Choroid plexus epithelial cell (primary cell): Measurements from ENCODE around the gene FGR.
"Not testable (repeated sequence)": the region's sequence is repeated elsewhere in the genome, so short reads cannot be mapped to it uniquely, and the experiment has no call there.

ENCODE experiments used
- DNase-seq: peaks from one replicate; pipeline ENCODE4 v3.0.0-alpha.2; 2010; ENCODE audit warnings: low read depth
- H3K4me3 ChIP-seq: 2 replicates; pipeline ENCODE4 v1.5.1; 2011; ENCODE audit warnings: low read depth, mild to moderate bottlenecking, control low read depth, low read length, moderate library complexity
- TF ChIP-seq, protein P1 (sequence below): conservative IDR thresholded peaks from 2 replicates; pipeline ENCODE4 v1.5.1; 2011; ENCODE audit warnings: low read depth, mild to moderate bottlenecking, control low read depth, inconsistent platforms, low read length, moderate library complexity

The FGR gene

DNA sequence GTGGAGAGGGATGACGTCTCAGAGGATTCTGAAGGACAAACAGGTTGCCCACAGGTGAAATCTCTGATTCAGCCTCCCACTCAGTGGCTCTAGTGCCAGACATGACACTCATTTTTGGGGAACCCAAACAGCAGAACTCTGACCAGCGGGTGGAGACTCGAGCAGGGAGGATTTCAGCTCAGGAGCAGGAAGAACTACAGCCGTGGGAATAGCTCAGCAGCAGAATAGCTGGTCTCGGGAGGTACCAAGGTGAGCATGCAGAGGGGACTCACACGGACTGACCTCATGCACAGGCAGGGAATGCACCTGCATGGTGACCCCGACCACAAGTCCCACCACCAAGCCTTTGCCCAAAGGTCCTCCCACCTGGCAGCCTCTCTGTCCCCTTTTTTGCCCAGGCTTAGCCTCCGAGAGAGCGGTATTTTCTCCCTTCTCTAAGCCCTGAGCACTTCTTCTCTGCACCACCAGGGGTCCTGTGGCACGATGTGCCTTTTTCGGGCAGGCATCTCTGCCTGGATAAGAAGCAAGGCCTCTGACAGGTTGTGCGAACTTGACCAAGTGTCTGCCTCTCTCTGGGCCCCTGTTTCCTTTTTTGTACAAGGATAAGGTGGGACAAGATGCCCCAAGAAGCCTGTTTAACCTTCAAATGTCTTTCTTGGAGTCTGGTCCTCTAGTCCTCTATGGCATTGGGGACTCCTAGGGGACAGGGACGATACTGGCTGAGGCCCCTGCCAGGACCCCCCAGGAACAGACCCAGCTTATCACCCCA, 8.8 kb upstream of the FGR start:
- peak; percentile 72 for DNase-seq

DNA sequence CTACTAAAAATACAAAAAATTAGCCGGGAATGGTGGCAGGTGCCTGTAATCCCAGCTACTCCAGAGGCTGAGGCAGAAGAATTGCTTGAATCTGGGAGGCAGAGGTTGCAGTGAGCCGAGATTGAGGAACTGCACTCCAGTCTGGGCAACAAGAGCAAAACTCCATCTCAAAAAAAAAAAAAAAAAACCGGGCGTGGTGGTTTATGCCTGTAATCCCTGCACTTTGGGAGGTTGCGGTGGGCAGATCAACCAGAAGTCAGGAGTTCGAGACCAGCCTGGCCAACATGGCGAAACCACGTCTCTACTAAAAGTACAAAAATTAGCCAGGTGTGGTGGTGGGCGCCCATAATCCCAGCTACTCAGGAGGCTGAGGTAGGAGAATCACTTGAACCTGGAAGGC, 5.5 kb upstream of the FGR start:
- not testable (repeated sequence) for H3K4me3 ChIP-seq, DNase-seq

More for the DNA sequence above, 8.8 kb upstream of the FGR start:
- TF ChIP-seq, protein P1, sequence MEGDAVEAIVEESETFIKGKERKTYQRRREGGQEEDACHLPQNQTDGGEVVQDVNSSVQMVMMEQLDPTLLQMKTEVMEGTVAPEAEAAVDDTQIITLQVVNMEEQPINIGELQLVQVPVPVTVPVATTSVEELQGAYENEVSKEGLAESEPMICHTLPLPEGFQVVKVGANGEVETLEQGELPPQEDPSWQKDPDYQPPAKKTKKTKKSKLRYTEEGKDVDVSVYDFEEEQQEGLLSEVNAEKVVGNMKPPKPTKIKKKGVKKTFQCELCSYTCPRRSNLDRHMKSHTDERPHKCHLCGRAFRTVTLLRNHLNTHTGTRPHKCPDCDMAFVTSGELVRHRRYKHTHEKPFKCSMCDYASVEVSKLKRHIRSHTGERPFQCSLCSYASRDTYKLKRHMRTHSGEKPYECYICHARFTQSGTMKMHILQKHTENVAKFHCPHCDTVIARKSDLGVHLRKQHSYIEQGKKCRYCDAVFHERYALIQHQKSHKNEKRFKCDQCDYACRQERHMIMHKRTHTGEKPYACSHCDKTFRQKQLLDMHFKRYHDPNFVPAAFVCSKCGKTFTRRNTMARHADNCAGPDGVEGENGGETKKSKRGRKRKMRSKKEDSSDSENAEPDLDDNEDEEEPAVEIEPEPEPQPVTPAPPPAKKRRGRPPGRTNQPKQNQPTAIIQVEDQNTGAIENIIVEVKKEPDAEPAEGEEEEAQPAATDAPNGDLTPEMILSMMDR: peak; percentile 88
- H3K4me3 ChIP-seq: no peak overlapping the region

DNA sequence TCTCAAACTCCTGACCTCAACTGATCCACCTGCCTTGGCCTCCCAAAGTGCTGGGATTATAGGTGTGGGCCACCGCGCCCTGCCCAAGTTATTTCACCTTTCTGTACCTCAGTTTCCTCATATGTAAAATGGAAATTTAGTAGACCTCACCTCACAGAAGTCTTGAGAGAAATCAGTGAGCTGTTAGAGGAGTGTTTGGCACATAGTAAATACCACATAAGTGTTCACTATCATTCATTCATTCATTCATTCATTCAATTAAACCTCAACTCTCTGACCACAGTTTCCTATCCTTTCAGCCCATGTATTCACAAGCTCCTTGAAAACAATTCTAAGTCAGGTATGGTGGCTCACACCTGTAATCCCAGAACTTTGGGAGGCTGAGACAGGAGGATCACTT, 3.8 kb upstream of the FGR start:
- H3K4me3 ChIP-seq: no peak overlapping the region
- DNase-seq: no peak
- TF ChIP-seq, protein P1: no peak

DNA sequence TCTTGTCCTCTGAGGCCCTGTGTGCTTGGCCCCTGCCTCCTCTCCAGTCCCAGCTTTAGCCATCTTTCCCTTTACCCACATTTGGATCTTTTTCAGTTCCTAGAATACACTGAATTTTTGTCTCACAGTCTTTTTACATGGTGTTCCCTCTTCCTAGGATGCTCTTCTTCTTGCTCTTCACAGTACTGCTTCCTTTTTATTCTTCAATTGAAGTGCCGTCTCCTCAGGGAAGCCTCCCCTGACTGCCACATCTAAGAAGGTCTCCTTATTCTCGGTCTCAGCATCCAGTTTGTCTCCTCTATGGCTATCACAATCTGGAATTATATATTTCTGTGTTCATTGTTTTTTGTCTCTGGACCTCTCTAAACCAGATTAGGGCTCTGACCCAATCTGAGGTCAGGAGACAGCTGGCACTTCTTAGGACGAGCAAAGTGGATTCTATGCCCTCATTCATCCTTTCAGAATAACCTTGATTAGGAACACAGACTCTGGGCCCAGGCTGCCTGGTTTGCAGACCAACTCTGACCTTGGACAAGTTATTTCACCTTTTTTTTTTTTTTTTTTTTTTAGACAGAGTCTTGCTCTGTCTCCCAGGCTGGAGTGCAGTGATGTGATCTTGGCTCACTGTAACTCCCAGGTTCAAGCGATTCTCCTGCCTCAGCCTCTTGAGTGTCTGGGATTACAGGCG, 3.2 kb upstream of the FGR start:
- TF ChIP-seq, protein P1: no peak
- DNase-seq: no peak
- no peak overlapping the region for H3K4me3 ChIP-seq

DNA sequence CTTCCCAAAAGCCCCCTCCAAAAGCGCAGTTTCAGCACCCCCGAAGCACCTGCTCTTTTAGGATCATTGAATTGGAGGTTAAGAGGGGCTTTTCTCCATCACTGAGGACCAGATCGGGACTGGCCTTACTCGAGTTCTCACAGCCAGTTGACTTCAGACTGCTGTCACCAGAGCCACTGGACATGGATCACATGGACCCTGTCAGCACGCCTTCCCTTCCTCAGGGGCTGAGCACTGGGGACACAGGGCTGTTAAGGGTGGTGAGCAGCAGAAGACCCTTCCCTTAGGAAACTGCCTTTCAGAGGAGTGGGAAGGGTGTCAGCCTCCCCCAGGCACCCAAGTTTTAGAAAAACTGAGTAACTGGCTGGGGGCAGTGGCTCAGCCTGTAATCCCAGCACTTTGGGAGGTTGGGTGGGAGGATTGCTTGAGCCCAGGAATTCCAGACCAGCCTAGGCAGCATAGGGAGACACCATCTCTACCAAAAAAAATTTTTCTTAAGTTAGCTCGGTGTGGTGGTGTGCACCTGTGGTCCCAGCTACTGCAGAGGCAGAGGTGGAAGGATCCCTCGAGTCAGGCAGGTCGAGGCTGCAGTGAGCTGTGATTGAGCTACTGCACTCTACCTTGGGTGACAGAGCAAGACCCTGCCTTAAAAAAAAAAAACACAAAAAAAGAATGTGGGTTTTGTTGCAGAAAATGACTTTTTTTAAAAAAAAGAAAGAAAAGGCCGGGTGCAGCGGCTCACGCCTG, 584 bp upstream of the FGR start:
- TF ChIP-seq, protein P1: no peak
- H3K4me3 ChIP-seq: no peak overlapping the region
- DNase-seq: no peak

DNA sequence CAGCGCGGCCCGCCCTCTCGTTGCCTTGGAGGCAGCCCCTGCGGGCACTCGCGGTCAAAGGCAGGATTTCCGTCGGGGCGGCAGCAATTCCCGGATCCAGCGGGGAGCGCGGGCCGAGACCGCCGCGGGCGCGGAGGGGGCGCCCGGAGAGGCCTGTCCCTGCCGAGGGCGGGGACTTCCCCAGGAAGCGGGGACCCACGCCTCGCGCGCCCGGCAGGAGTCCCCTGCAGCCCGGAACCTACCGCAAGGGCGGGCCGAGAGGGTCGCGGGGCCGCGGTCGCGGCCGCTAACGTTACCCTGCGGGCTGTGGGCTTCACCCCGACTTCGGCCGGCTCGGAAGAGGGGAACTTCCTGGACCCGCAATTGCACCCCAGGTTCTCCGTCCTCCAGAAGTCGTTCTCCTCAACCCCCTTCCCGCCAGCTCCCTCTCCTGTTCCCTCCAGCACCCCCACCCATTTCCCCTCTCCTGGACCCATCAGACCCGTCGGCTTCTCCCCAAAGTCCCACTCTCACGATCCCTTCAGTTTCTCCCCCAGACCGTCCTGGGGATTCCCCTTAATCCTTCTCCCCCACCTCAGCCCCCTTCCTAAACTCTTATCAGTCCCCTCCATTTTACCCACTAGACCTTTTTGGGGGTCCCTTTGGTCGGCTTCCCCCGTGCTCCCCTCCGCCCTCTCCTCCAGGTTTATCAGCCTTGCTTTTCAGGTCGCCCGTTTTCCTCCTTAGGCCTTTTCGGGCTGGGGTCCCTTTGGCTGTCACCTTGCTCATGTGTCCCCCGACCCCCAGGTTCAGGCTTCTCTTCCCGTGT, 604 bp downstream of the FGR start:
- no peak for DNase-seq
- H3K4me3 ChIP-seq: peak overlapping the region; percentile 43
- TF ChIP-seq, protein P1: no peak
